Stimulated activated naive B cell treated with anti-CD40 and anti-IgM and Interleukin-4, amounts not matched to agents 10 μg/mL and 1 μg/mL and 100 μg/mL, for 72 hours (primary cell): ENCODE measurements around the gene POLN.
A peak's percentile ranks its signal among the peaks of the same experiment; 100 is the strongest.
"Not testable (repeated sequence)": the region's sequence is repeated elsewhere in the genome, so short reads cannot be mapped to it uniquely, and the experiment has no call there.

Experiments used
- ATAC-seq, 2 donors: fragments of 150-1000 bp; cut with Tn5 transposase; replicated peaks; 2 replicates each; pipeline ENCODE4 v1.10.0; 2021; ENCODE audit warnings: moderate library complexity in 1 of 2
- DNase-seq: peaks from one replicate; pipeline ENCODE4 v3.0.0; 2021
- H3K27ac Mint-ChIP-seq: one replicate; pipeline ENCODE4 v1.8.0; 2022; ENCODE audit warnings: mild to moderate bottlenecking, mixed read lengths
- H3K27me3 Mint-ChIP-seq, 2 donors: one replicate each; pipeline ENCODE4 v1.8.0; 2022; ENCODE audit warnings: mixed read lengths in 2 of 2
- H3K36me3 Mint-ChIP-seq, 2 donors: one replicate each; pipeline ENCODE4 v1.8.0; 2022; ENCODE audit warnings: mixed read lengths in 2 of 2, mild to moderate bottlenecking in 1 of 2
- H3K4me1 Mint-ChIP-seq, 2 donors: one replicate each; pipeline ENCODE4 v1.8.0; 2022; ENCODE audit warnings: mixed read lengths in 2 of 2, mild to moderate bottlenecking in 1 of 2
- H3K4me3 Mint-ChIP-seq, 2 donors: one replicate each; pipeline ENCODE4 v1.8.0; 2022; ENCODE audit warnings: mild to moderate bottlenecking in 2 of 2, mixed read lengths in 2 of 2, moderate library complexity in 1 of 2
- H3K9me3 Mint-ChIP-seq, 2 donors: one replicate each; pipeline ENCODE4 v1.8.0; 2022; ENCODE audit warnings: mixed read lengths in 2 of 2, mild to moderate bottlenecking in 1 of 2

The POLN gene

DNA sequence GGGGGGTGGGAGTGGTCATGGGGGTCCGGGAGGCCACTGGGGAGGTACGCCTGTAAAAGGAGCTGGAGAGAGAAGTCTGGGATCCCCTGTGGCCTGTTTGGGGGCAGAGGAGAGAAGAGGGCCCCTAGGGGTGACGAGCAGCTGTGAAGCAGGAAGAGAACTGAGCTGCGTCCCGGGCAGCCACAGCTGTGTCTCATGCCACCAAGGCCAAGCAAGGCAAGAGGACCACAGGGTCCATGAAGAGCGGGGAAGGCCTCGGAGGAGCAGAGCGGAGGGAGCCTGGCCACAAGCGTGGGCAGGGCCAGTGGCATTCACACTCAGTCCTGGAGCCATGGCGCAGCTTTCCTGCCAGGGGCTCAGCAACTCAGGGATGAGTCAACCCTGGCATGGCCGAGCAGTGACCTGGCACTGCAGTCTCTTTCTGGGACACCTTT lies 196.4 kb downstream of the POLN start:
- H3K36me3 Mint-ChIP-seq, result peaks cover 10% of the 10 kb centered on the region in 2 donors
- H3K9me3 Mint-ChIP-seq, result no peaks in the 10 kb centered on the region
- H3K27ac Mint-ChIP-seq, result no peak overlapping the region
- ATAC-seq, result no peak
- H3K4me1 Mint-ChIP-seq, result peaks cover 4 to 11% of the 10 kb centered on the region in 2 donors
- peaks cover 32 to 53% of the 10 kb centered on the region in 2 donors for H3K27me3 Mint-ChIP-seq
- DNase-seq, result no peak
- no peak overlapping the region for H3K4me3 Mint-ChIP-seq

DNA sequence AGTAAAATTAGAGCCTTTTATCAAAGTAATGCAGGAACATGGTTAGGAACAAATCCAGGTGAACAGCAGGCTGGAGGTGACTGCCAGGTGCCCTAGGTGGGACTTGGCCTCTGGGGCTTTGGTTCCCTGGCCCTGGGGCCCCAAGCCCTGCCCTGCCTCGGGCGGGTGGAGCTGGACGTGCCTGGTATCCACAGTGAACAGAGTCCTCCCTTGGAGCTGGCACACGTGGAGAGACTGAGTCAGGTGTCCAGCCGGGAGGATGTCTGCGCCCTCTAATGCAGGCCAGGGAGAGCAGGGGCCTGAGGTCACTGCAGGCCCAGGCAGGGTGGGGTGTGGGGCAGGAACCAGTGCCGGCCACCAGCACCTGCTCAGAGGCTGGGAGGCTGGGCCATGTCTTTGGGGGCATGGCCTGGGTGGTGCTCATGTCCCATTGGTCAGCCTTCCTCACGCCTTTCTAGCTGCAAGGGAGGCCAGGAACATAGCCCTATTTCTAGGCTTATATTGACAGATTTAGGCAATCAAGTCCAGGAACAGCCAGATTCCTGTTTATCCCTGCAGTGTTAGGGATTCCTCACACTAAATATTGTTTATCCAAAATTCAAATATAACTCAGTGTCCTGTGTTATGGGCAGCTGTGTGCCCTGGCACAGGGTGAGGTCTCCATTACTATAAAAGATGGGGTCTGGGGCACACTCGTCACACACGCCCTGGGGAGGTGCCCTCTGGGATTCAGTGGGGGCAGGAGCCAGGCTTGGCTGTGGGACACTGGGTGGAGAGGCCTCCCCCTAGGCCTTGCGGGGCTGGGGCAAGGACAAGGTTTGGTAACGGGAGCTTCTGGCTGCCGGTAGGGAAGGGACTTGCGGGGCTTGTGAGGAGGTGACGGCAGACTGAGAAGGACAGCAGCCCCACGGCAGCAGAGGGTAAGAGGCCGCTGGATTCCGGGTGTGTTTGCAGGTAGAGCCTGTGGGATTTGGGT lies 197.1 kb downstream of the POLN start:
- peaks cover 6 to 11% of the 10 kb centered on the region in 2 donors for H3K4me1 Mint-ChIP-seq
- peaks cover 10% of the 10 kb centered on the region in 2 donors for H3K36me3 Mint-ChIP-seq
- no peak overlapping the region for H3K27ac Mint-ChIP-seq
- DNase-seq, result no peak
- peaks cover 36 to 59% of the 10 kb centered on the region in 2 donors for H3K27me3 Mint-ChIP-seq
- no peaks in the 10 kb centered on the region for H3K9me3 Mint-ChIP-seq
- H3K4me3 Mint-ChIP-seq, result no peak overlapping the region
- no peak for ATAC-seq

DNA sequence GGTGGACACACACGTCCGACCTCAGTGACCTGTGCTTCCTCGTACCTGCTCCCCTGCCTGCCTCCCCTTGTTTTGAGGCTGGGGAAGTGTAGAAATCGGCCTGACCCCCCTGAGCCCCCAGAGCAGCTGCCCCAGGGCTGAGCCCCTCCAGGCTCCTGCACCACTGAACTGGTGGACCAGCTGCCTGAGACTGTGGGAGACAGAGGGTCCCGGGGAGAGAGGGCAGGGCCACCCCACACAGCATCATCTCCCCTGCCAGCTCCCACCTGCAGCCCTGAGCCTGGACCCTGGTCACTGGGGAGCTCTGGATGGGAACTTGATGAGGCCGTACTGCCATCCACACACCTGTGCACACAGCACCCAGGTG lies 197.8 kb downstream of the POLN start:
- DNase-seq (no peak), ATAC-seq (no peak)
- peaks cover 10% of the 10 kb centered on the region in 2 donors for H3K36me3 Mint-ChIP-seq
- no peak overlapping the region for H3K27ac Mint-ChIP-seq
- H3K9me3 Mint-ChIP-seq, result no peaks in the 10 kb centered on the region
- peaks cover 35 to 66% of the 10 kb centered on the region in 2 donors for H3K27me3 Mint-ChIP-seq
- peaks cover 6 to 11% of the 10 kb centered on the region in 2 donors for H3K4me1 Mint-ChIP-seq
- H3K4me3 Mint-ChIP-seq, result peak overlapping the region in 1 of 2 donors; percentile 25

DNA sequence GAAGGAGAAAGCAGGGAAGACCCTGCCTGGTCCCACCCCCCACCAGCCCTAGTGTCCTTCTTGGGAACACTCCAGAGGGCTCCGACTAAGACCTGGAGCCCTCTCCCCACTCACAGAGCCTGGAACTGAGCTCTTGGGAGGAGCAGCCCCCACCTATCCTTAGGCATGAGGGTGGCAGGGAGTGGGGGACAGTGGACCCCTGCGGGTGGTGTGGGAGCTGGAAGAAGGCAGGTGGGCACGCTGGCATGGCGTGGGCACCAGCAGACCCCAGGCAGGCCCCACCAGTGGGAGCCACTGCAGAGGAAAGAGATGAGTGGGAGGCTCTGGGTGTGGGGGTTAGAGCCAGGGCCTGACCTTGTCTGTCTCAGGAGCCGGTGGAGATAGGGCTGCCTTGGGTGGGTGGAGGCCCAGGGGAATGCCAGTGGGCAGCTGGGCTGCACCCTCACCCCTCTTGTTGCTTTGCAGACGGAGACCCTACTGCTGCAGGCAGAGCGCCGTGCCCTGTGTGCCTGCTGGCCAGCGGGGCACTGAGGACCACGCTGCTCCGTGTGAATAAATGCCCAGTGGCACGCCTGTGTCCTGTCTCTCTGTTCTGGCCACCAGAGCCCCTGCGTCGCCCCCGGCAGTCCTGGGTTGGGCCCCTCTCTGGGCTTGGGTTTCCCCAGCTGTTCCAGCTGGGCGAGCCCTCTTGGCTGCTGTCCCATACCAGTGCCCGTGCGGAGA lies 198.4 kb downstream of the POLN start:
- ATAC-seq, result no peak
- H3K27me3 Mint-ChIP-seq, result peaks cover 38 to 68% of the 10 kb centered on the region in 2 donors
- H3K27ac Mint-ChIP-seq, result no peak overlapping the region
- peak overlapping the region in 1 of 2 donors; percentile 25 for H3K4me3 Mint-ChIP-seq
- H3K9me3 Mint-ChIP-seq, result no peaks in the 10 kb centered on the region
- H3K4me1 Mint-ChIP-seq, result peaks cover 6 to 11% of the 10 kb centered on the region in 2 donors
- H3K36me3 Mint-ChIP-seq, result peaks cover 10% of the 10 kb centered on the region in 2 donors
- no peak for DNase-seq

DNA sequence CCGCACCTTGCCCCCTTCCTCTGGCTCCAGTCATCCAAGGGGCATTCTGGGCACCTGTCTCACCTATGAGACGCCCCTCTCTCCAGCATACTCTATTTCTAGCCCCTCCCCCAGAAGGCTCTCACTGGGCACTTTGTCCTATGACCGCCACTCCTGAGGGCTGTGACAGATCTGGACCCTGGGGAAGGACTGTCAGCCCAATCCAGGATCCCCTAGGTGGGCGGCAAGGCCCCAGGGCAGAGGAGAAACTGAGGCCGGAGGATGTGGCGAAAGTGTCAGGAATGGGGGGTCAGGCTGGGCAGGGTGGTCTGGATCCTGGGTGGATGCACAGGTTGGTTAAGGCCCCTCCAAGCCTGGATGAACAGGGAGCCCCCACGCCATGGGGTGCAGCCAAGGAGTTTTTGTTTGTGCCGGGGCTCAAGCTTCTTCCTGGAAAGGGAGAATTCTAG lies 198.9 kb downstream of the POLN start:
- ATAC-seq (no peak), DNase-seq (no peak)
- H3K36me3 Mint-ChIP-seq, result peaks cover 10% of the 10 kb centered on the region in 2 donors
- peak overlapping the region; percentile 76 to 79 for H3K4me3 Mint-ChIP-seq
- H3K27ac Mint-ChIP-seq, result no peak overlapping the region
- H3K27me3 Mint-ChIP-seq, result peaks cover 32 to 62% of the 10 kb centered on the region in 2 donors
- no peaks in the 10 kb centered on the region for H3K9me3 Mint-ChIP-seq
- H3K4me1 Mint-ChIP-seq, result peaks cover 6 to 11% of the 10 kb centered on the region in 2 donors

DNA sequence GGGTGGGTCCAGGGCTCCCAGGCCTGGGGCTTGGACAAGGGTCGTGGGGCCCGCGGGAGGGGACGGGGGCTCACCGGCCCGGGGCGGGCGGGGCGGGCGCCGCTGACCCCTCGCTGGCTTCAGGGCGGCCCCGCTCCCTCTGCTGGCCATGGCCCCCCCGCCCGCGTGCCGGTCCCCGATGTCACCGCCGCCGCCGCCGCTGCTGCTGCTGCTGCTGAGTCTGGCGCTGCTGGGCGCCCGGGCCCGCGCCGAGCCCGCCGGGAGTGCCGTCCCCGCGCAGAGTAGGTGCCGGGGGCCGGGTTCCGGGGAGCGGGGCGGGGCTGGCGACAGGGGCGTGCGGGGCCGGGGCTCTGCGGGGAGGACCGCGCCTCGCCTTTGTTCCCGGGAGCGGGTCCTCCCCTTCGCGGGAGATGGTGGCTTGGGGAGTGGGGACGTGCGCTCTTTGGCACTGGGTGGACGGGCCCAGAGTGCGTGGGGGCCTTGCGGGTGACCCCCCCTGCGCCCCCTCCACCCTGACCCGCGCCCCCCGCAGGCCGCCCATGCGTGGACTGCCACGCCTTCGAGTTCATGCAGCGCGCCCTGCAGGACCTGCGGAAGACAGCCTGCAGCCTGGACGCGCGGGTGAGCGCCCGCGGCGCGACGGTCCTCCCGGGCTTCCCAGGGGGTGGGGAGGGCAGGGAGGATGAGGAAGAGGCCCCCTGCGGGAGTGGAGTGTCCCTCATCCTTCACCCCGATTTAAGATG lies 199.5 kb downstream of the POLN start:
- Mint-ChIP-seq H3K36me3 (peaks cover 10% of the 10 kb centered on the region in 2 donors), H3K4me1 (peaks cover 6 to 11% of the 10 kb centered on the region in 2 donors), H3K4me3 (peak overlapping the region; percentile 76 to 96), H3K27ac (no peak overlapping the region), H3K9me3 (no peaks in the 10 kb centered on the region), H3K27me3 (peaks cover 28 to 56% of the 10 kb centered on the region in 2 donors)
- no peak for DNase-seq
- ATAC-seq, result peak; percentile 57 to 60

DNA sequence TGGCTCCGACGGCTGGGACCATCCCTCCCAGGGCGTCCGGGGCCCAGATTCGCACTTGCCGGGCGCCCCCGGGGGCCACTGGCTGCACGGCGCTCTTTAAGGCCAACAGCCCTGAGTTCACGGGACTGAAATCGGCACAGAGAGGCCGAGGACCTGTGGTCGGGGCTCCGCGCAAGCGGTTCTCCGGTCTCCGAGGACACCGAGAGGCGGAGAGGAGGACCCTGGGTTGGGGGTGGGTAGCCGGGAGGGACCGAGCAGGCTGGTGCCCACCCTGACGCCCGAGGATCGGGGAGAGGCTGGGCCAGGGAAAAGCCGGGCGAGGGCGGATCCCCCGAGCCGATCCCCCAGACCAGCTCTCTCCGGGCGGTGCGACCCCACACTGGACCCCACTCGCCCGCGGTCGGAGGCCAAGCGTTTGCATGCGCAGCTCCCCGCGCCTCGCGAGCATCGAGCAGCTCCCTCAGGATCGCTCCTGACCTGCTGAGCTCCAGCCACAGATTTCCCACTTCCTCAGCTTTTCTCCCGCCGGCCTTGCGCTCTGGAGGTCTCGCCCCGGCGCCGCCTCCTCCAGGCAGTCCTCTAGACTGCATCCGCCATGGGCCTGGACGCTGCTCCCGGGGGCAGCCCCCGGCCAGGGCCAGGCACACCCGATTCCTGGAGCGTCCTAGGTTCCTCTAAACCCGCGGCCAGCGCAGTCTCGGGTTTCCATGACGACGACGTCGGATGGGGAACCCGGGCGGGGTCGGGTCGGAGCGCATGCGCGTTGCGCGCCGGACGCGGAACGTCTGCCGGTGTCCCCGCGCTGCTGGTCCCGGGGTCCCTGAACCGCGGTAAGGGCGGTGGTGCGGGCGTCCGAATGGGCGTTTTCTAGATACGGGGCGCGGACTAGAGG lies 200.4 kb downstream of the POLN start:
- Mint-ChIP-seq H3K27ac (peak overlapping the region; percentile 84), H3K4me3 (peak overlapping the region; percentile 87 to 96)

DNA sequence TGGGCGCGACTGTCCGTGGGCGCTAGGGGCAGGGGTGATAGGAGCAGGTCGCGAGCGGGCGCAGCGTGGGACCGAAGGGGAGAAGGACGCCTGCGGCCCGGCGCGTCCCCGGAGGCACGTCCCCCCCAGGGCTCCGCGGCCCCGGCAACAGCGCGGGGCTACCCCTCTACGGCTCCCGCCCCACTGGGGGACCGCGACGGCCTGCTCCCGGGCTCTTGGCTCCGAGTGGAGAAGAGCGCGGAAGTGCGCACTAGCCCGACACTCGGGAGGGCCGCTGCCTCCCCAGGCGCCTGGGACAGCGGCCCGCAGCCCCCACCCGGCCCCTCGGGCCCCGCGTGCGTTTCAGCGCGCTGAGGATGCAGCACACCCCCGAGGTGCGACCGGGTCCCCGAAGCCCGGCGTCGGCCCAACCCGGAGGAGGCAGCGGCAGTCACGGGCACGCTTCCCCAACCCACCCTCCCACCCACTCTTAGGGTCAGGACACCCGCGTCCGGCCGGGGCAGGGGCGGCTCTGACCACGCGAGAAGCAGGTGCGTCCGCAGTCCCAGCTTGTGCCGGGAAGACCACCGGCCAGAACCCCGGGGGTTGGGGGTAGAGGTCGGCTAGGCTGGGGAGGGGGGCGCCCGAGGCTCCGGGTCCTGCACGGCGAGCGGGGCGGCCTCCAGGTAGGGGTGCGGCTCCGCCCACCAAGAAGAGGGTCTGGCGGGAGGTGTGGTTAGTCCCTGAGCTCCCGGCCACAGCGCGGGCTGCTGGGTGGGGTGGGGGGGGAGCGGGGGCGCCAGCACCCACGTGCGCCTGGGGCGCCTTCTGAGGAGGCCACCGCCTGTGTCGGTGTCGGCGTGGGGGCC lies 201.3 kb downstream of the POLN start:
- Mint-ChIP-seq H3K27ac (peak overlapping the region; percentile 21), H3K27me3 (peaks cover 35 to 57% of the 10 kb centered on the region in 2 donors)

More for the DNA sequence above, 200.4 kb downstream of the POLN start:
- H3K36me3 Mint-ChIP-seq, result peaks cover 10% of the 10 kb centered on the region in 2 donors
- peak; percentile 84 for DNase-seq
- peaks cover 6 to 11% of the 10 kb centered on the region in 2 donors for H3K4me1 Mint-ChIP-seq
- peak; percentile 83 to 86 for ATAC-seq
- H3K27me3 Mint-ChIP-seq, result peaks cover 35 to 57% of the 10 kb centered on the region in 2 donors
- H3K9me3 Mint-ChIP-seq, result no peaks in the 10 kb centered on the region

DNA sequence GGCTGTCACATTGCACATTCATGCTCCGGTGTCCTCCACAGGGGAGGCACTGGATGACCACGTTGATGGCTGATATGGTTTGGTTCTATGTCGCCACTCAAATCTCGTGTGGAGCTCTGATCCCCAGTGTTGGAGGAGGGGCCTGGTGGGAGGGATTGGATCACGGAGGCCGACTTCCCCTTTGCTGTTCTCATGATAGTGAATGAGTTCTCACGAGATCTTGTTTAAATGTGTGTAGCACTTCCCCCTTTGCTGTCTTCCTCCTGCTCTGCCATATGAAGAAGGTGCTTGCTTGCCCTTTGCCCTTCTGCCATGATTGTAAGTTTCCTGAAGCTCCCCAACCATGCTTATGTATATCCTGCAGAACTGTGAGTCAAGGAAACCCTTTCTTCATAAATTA lies 205.1 kb downstream of the POLN start:
- Mint-ChIP-seq H3K36me3 (no peaks in the 10 kb centered on the region), H3K9me3 (no peaks in the 10 kb centered on the region), H3K4me3 (no peak overlapping the region), H3K27ac (no peak overlapping the region), H3K4me1 (peaks cover 4 to 5% of the 10 kb centered on the region in 2 donors), H3K27me3 (peaks cover 47 to 70% of the 10 kb centered on the region in 2 donors)
- DNase-seq, result no peak
- no peak for ATAC-seq

More for the DNA sequence above, 201.3 kb downstream of the POLN start:
- H3K4me1 Mint-ChIP-seq, result peaks cover 6 to 11% of the 10 kb centered on the region in 2 donors
- no peak for DNase-seq
- ATAC-seq, result no peak
- peak overlapping the region; percentile 62 to 70 for H3K4me3 Mint-ChIP-seq
- H3K9me3 Mint-ChIP-seq, result no peaks in the 10 kb centered on the region
- H3K36me3 Mint-ChIP-seq, result peaks cover 10% of the 10 kb centered on the region in 2 donors

DNA sequence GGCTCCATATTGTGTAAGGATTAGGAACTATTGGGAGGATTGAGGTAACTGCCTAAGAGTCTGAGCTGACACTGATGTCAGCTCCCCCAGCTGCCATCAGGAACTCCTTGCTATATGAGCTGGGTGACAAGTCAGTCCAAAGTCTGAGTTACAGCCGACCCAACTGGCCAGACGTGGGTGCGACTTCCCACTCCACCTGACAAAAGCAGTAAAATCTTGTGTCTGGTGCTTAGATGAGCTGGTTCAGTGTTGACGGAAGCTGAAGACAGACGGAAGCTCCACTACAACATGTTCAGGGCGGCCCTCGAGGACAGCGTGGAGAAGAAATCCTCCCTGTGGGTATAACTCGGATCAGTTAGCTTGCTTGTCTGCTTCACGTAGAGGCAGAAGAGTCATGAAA lies 205.6 kb downstream of the POLN start:
- Mint-ChIP-seq H3K27ac (no peak overlapping the region), H3K9me3 (no peaks in the 10 kb centered on the region), H3K4me1 (peaks cover 0 to 2% of the 10 kb centered on the region in 2 donors), H3K36me3 (no peaks in the 10 kb centered on the region), H3K4me3 (no peak overlapping the region), H3K27me3 (peaks cover 48 to 67% of the 10 kb centered on the region in 2 donors)
- DNase-seq (no peak), ATAC-seq (no peak)

DNA sequence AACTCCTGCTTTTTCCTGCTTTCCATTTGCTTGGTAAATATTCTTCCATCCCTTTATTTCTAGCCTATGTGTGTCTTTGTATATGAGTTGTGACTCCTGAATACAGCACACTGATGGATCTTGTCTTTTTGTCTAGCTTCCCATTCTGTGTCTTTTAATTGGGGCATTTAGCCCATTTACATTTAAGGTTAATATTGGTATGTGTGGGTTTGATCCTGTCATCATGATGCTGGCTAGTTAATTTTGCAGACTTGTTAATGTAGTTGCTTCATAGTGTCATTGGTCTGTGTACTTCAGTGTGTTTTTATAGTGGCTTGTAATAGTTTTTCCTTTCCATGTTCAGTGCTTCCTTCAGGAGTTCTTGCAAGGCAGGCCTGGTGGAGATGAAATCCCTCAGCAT lies 210.8 kb downstream of the POLN start:
- H3K4me3 Mint-ChIP-seq, ATAC-seq, H3K36me3 Mint-ChIP-seq, H3K27ac Mint-ChIP-seq, H3K9me3 Mint-ChIP-seq, H3K4me1 Mint-ChIP-seq, DNase-seq: not testable (repeated sequence)
- peaks cover 46 to 80% of the 10 kb centered on the region in 2 donors for H3K27me3 Mint-ChIP-seq

DNA sequence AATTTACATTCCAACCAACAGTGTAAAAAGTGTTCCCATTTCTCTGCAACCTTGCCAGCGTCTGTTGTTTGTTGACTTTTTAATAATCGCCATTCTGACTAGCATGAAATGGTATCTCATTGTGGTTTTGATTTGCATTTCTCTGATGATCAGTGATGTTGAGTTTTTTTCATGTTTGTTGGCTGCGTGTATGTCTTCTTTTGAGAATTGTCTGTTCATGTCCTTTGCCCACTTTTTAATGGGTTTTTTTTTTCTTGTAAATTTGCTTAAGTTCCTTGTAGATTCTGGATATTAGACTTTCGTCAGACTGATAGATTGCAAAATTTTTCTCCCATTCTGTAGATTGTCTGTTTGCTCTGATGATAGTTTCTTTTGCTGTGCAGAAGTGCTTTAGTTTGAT lies 214.8 kb downstream of the POLN start:
- Mint-ChIP-seq H3K27me3 (peaks cover 48 to 79% of the 10 kb centered on the region in 2 donors), H3K9me3 (peaks cover 5 to 14% of the 10 kb centered on the region in 2 donors)
- H3K36me3 Mint-ChIP-seq, H3K4me1 Mint-ChIP-seq, H3K27ac Mint-ChIP-seq, H3K4me3 Mint-ChIP-seq, ATAC-seq, DNase-seq: not testable (repeated sequence)
